GM13977 (cell line): ENCODE results near the gene PLOD2.

Experiments
- DNase-seq: peaks from one replicate; pipeline ENCODE4 v3.0.0; 2012; ENCODE audit warnings: low spot score
- in situ Hi-C: fragments of 300-500 bp; cut with MboI; formaldehyde crosslinking; loops from one replicate; pipeline ENCODE4 v1.12.0; 2022; ENCODE audit warnings: low sequenced_read_pairs, low pct_unique_long_range_greater_than_20kb, mixed read lengths, inconsistent platforms; ENCODE audit not compliant: unreplicated experiment
- TF ChIP-seq, protein P1 (sequence below): IDR thresholded peaks from 2 replicates; pipeline ENCODE4 v1.5.1; 2012; ENCODE audit warnings: mild to moderate bottlenecking, control low read depth; ENCODE audit not compliant: insufficient read depth; ENCODE audit errors: extremely low read depth, missing control alignments

PLOD2 gene

DNA sequence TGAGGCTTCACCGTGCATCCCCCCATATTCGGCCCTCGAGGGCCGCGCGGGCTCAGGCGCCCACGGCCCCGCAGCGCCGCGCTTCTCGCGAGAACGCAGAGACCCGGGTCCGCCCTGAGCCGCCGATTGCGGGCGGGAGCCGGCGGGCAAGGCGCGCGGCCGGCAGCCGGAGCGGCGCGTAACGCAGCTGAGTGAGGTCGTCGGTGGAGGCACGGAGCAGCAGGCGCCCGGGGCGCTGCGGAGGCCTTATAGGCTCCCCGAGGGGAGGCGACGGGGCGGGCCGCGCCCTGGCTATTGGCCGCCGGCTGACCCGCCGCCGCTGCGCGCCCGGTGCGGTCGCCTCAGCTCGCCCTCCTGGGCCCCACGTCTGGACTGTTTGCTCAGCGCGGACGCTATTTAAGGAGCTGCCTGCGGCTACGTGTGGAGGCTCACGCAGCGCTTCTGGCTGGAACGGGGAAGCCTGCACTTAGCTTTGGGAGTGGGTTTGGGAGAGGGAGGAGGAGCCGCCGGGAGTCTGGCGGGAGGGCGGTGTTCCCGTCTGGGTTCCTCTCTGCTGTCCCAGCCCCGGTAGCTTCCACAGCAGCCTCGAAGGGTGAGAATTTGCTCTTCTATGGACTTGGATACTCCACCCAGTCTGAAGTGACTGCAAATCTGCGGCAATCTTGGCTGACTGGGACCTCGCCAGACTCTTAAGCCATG is at the start of gene PLOD2:
PLOD2 (minus strand) TSS at position 221 of the 699 bp plus-strand sequence; CDS start at position 26, 195 bp downstream.
- peak; percentile 54 for DNase-seq
- in situ Hi-C loops = no loop called here
- TF ChIP-seq, protein P1, sequence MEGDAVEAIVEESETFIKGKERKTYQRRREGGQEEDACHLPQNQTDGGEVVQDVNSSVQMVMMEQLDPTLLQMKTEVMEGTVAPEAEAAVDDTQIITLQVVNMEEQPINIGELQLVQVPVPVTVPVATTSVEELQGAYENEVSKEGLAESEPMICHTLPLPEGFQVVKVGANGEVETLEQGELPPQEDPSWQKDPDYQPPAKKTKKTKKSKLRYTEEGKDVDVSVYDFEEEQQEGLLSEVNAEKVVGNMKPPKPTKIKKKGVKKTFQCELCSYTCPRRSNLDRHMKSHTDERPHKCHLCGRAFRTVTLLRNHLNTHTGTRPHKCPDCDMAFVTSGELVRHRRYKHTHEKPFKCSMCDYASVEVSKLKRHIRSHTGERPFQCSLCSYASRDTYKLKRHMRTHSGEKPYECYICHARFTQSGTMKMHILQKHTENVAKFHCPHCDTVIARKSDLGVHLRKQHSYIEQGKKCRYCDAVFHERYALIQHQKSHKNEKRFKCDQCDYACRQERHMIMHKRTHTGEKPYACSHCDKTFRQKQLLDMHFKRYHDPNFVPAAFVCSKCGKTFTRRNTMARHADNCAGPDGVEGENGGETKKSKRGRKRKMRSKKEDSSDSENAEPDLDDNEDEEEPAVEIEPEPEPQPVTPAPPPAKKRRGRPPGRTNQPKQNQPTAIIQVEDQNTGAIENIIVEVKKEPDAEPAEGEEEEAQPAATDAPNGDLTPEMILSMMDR = no peak

DNA sequence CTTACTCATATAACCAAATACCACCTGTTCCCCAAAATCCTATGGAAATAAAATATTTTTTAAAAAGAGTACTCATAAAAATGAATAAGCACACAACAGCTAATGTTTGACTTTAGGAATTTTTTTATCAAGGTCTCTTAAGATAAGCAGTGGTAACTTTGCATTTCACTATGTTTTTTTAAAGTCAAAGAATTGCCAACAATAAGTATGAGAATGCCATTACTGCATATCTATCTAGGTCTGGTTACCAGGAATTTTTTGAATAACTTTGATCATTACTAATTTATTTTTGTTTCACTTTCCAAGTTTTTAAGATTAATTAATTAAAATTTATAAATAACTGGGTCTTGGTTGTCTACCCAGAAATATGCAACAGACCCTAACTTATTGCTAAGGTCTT is 48.4 kb upstream of the PLOD2 start:
- in situ Hi-C loops = no loop called here
- TF ChIP-seq, protein P1 = no peak
- DNase-seq = no peak

DNA sequence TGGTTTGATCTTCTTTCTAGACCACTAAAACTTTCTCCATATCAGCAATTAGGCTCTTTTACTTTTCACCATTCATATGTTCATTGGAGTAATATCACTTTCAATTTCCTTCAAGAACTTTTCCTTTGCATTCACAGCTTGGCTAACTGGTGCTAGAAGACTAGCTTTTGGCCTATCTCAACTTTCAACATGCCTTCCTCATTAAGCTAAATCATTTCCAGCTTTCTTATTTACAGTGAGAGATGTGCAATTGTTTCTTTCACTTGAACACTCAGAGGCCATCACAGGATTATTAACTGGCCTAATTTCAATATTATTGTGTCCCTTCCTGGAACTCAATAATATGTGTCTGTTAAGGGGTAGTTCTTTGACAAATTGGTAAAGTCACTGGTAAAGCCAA is 42.8 kb upstream of the PLOD2 start:
- in situ Hi-C loops = no loop called here
- TF ChIP-seq, protein P1 = no peak
- DNase-seq = no peak

DNA sequence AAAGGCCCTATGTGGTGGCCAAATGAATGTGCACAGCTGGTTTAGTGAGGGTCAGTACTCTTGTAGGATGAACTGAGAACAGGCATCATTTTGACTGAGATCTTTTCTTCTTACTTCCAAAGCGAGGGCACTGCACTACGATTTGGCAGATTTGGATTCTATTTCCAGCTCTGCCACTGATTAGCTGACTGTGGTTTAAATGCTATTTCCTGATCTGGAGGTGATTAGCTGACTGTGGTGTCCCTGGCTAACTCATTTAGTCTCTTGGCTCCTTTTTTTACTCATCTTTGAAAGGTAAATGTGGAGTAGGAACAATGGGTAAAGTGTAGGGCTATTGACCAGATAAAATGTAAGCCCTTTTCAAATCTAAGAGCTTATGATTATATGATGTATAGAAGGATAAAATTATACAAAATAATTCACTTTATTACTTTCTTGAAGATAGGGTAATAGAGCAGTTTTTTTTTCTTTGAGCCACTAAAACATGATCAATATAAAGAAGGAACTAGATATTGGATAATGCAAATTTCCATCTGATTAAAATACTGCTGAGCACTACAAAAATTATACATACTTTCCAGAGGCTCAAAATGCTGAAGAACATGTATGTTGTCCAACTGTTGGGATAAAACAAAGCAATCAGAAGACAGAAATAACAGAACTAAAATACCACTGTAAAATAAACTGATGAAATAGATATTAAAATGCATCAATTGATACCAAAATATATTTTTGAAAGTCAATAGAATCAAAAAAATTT is 39.7 kb upstream of the PLOD2 start:
- in situ Hi-C loops = no loop called here
- DNase-seq = no peak

DNA sequence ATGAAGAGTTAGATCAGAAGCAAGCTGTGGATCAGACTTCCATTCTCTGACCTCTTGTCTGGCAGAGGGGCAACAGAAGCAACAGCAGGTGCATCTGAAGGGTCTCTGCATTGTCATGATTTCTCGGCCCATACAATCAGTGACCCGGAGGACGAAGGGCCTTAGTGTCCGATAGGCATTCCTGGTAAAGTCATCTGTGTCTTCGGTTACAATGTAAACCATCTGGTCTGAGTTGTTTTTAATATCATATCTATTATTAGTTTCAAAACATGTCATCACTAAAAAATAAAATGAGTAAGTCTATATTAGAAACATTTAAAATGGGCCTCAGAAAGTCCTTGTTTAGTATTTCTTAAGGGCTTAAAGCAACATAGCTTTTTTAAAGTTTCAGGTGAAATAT is 38.8 kb upstream of the PLOD2 start:
- no peak for DNase-seq
- in situ Hi-C loops = no loop called here
- TF ChIP-seq, protein P1 = no peak

More for the DNA sequence above, 39.7 kb upstream of the PLOD2 start:
- TF ChIP-seq, protein P1 = no peak

DNA sequence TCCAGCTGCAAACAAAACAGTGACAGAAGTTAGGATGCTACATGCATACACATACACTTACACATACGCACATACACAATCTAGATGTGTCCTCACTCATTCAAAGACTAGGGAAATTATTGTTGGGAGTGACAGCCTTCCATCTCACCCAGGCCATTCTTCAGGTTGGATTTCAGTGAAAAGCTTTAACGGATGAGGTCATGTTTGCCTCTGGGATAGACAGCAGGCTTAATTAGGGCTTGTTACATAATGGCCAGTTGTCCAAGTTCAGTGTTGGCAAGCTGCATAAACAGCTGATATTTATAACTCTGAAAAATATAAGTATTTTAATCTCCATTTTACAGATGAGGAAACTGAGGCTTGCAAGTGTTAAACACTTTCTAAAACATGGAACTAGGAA is 35.8 kb upstream of the PLOD2 start:
- DNase-seq = no peak
- in situ Hi-C loops = no loop called here
- TF ChIP-seq, protein P1 = no peak
